ENCODE measurements around the gene ATP2C2. TPM values are rescaled to one million over a fixed set of nuclear protein-coding genes. Genes with fewer than 3 reads are reported as not detected.
A peak's percentile ranks its signal among the peaks of the same experiment; 100 is the strongest.

Gene ATP2C2
- total RNA-seq, 1 experiment from 2014 or later = 20.3 TPM

GRCh38 chr16:84330685-84331050 lies 37.7 kb upstream of the ATP2C2 start:
- POLR2A ChIA-PET = no interaction called here
- DNase-seq (ENCODE audit: low read depth, low spot score) = no peak
- intact Hi-C loops (cut with micrococcal nuclease) = no loop called here
- no peak overlapping the region for H3K9ac ChIP-seq (ENCODE audit: low read length)
- H2AFZ ChIP-seq (ENCODE audit: low read depth, low read length, poor library complexity, severe bottlenecking) = no peak overlapping the region
- no peak overlapping the region for H3K27ac ChIP-seq (ENCODE audit: low read depth, low read length)
- no peak for ATAC-seq
- TF ChIP-seq SRF (IDR thresholded peaks at IDR 0.05; ENCODE audit: low read depth) = no peak
- no peak for TF ChIP-seq RAD21 (IDR thresholded peaks at IDR 0.05; ENCODE audit: low read depth)
- no peak for TF ChIP-seq CBX3 (IDR thresholded peaks at IDR 0.05; ENCODE audit: low read depth)
- no peak for TF ChIP-seq ZNF274 (IDR thresholded peaks at IDR 0.05; ENCODE audit: low read depth, low read length)
- H3K4me2 ChIP-seq (ENCODE audit: low read length) = no peak overlapping the region
- H3K4me3 ChIP-seq (replicated peaks in 1 of 2; ENCODE audit: low read depth in 1 of 2, low read length in 2 of 2) = no peak overlapping the region
- peaks cover 0 to 8% of the 10 kb centered on the region in 2 experiments; a peak in 2 of 4 replicates for H3K4me1 ChIP-seq (ENCODE audit: control insufficient read depth in 1 of 2, insufficient read depth in 2 of 2, low read length in 2 of 2)
- no peaks in the 10 kb centered on the region for H3K36me3 ChIP-seq (ENCODE audit: control insufficient read depth in 1 of 2, insufficient read depth in 2 of 2, low read length in 2 of 2)
- H4K20me1 ChIP-seq (ENCODE audit: insufficient read depth) = no peaks in the 10 kb centered on the region
- CTCF ChIA-PET = no interaction called here
- no TSS peak for BruUV-seq (replicated peaks)
- no peaks in the 10 kb centered on the region for H3K79me2 ChIP-seq (ENCODE audit: insufficient read depth, low read length)
- H3K9me3 ChIP-seq (ENCODE audit: control insufficient read depth in 1 of 2, insufficient read depth in 1 of 2, low read depth in 1 of 2, low read length in 2 of 2) = no peaks in the 10 kb centered on the region
- RAD21 ChIA-PET (ENCODE audit: low non-redundant PET in 1 of 2, low total read pairs in 2 of 2, uncharacterized antibody in 2 of 2, unreplicated experiment in 2 of 2) = no interaction called here
- no peaks in the 10 kb centered on the region for H3K9me2 ChIP-seq (ENCODE audit: insufficient read depth)
- peaks cover 6% of the 10 kb centered on the region; the same call in 1 of the 2 replicates for H3K27me3 ChIP-seq (ENCODE audit: insufficient read depth, low read length)

- H3K9me3 ChIP-seq (ENCODE audit: control insufficient read depth in 1 of 2, insufficient read depth in 1 of 2, low read depth in 1 of 2, low read length in 2 of 2) = peaks cover 4 to 5% of the 10 kb centered on the region in 2 experiments; a peak in 2 of 4 replicates
- H3K79me2 ChIP-seq (ENCODE audit: insufficient read depth, low read length) = no peaks in the 10 kb centered on the region
- intact Hi-C loops (cut with micrococcal nuclease) = no loop called here
- no TSS peak for BruUV-seq (replicated peaks)
- H3K9ac ChIP-seq (ENCODE audit: low read length) = no peak overlapping the region
- ATAC-seq (no peak), DNase-seq (ENCODE audit: low read depth, low spot score) (no peak)
- CTCF ChIA-PET = no interaction called here
- RAD21 ChIA-PET (ENCODE audit: low non-redundant PET in 1 of 2, low total read pairs in 2 of 2, uncharacterized antibody in 2 of 2, unreplicated experiment in 2 of 2) = no interaction called here
- no peaks in the 10 kb centered on the region for H3K36me3 ChIP-seq (ENCODE audit: control insufficient read depth in 1 of 2, insufficient read depth in 2 of 2, low read length in 2 of 2)
- no peak overlapping the region for H3K27ac ChIP-seq (ENCODE audit: low read depth, low read length)
- no peak overlapping the region for H3K4me2 ChIP-seq (ENCODE audit: low read length)
- POLR2A ChIA-PET = no interaction called here
- no peaks in the 10 kb centered on the region for H3K27me3 ChIP-seq (ENCODE audit: insufficient read depth, low read length)
- no peaks in the 10 kb centered on the region for H3K9me2 ChIP-seq (ENCODE audit: insufficient read depth)
- H2AFZ ChIP-seq (ENCODE audit: low read depth, low read length, poor library complexity, severe bottlenecking) = no peak overlapping the region
- H3K4me3 ChIP-seq (replicated peaks in 1 of 2; ENCODE audit: low read depth in 1 of 2, low read length in 2 of 2) = no peak overlapping the region
- H4K20me1 ChIP-seq (ENCODE audit: insufficient read depth) = no peaks in the 10 kb centered on the region
- peaks cover 0 to 8% of the 10 kb centered on the region in 2 experiments; a peak in 2 of 4 replicates for H3K4me1 ChIP-seq (ENCODE audit: control insufficient read depth in 1 of 2, insufficient read depth in 2 of 2, low read length in 2 of 2)
- no peak for TF ChIP-seq REST (IDR thresholded peaks at IDR 0.05; ENCODE audit: low read depth)
- no peak for TF ChIP-seq SIN3A (IDR thresholded peaks at IDR 0.05; ENCODE audit: low read depth)
- TF ChIP-seq MAX (IDR thresholded peaks at IDR 0.05) = no peak
- TF ChIP-seq ZNF274 (IDR thresholded peaks at IDR 0.05; ENCODE audit: low read depth, low read length) = no peak
- TF ChIP-seq CTCF (IDR thresholded peaks at IDR 0.05 in 2 of 3, conservative IDR thresholded peaks at IDR 0.05 in 1 of 3; ENCODE audit: borderline replicate concordance in 1 of 3, insufficient read depth in 1 of 3, low read depth in 2 of 3, low read length in 2 of 3) = no peak
- TF ChIP-seq YY1 (IDR thresholded peaks at IDR 0.05; ENCODE audit: extremely low read depth, insufficient replicate concordance, low read depth, low read length) = no peak
- no peak for TF ChIP-seq CBX3 (IDR thresholded peaks at IDR 0.05; ENCODE audit: low read depth)
- peak; percentile 46; the same call in 1 of the 2 replicates for TF ChIP-seq FOSL1 (IDR thresholded peaks at IDR 0.05; ENCODE audit: low read depth)
- TF ChIP-seq EGR1 (IDR thresholded peaks at IDR 0.05; ENCODE audit: low read depth) = no peak
- no peak for TF ChIP-seq ELF1 (IDR thresholded peaks at IDR 0.05; ENCODE audit: borderline replicate concordance, low read depth)
- peak; percentile 28; the same call in 1 of the 2 replicates for TF ChIP-seq JUND (IDR thresholded peaks at IDR 0.05)
- TF ChIP-seq POLR2A (IDR thresholded peaks at IDR 0.05; ENCODE audit: borderline replicate concordance, extremely low read depth, insufficient read depth, insufficient read length) = no peak
- TF ChIP-seq RAD21 (IDR thresholded peaks at IDR 0.05; ENCODE audit: low read depth) = no peak
These were observed 36.1 kb upstream of the ATP2C2 start for GRCh38 chr16:84331998-84332780.

Data from HCT116 (cell line).